Kasumi-1 (cell line): ENCODE results near the gene CYLC1.

Experiments used
- DNase-seq, 2 experiments: peaks; one replicate each; lab custom pipeline; 2025; lab: John Stamatoyannopoulos, UW

CYLC1 gene, protein sequence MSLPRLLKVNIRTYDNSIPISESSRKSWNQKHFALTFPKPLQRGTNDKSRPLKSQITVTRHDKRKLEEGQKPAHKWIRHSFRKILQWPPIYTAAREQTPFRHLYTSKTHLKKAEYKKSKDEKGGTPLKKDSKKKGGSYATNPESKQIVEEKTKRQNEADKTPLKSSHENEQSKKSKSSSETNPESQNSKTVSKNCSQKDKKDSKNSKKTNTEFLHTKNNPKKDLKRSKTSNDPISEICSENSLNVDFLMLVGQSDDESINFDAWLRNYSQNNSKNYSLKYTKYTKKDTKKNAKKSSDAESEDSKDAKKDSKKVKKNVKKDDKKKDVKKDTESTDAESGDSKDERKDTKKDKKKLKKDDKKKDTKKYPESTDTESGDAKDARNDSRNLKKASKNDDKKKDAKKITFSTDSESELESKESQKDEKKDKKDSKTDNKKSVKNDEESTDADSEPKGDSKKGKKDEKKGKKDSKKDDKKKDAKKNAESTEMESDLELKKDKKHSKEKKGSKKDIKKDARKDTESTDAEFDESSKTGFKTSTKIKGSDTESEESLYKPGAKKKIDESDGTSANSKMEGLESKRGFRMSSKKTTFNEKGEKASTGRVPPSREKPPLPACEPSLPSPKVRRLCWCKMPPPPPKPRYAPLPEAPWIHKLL

DNA sequence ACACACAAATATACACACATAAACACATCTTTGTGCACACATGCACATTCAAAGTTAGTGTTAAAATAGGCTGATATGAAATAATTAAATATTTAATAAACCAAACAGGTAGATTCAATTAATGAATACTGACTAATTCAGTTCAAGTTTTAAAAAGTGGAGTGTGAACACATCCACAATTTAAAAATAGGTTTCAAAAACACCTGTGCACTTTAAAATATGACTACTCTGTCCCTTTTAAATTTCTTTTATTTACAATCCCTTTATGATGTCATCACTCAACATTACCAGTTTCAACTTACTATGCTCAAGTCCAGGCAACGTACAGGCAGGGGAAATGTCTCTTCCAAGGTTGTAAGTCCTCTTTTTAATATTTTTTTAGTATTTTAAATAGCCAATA lies at the start of gene CYLC1:
CYLC1 (plus strand) TSS at position 301 of the 400 bp plus-strand sequence; CDS start at position 338, 37 bp downstream.
- no peak for DNase-seq

DNA sequence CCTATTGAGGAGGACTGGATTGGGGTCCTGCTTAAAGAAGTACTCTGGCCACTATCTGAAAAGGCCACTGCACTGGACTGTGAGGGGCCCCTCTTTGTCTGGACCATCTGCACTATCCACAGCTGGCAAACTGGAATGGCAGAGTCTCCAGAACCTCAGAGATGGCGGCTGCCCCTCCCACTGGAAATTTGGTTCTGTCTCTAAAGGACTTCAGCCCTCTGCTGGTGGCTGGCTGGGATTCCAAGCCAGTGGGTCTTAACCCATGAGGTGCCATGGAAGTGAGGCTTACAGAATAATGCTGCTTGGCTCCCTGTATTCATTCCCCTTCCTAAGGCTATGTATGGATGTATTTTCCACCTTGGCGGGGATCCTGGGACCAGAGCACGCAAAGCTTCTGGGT lies 41.6 kb upstream of the CYLC1 start:
- DNase-seq: no peak

DNA sequence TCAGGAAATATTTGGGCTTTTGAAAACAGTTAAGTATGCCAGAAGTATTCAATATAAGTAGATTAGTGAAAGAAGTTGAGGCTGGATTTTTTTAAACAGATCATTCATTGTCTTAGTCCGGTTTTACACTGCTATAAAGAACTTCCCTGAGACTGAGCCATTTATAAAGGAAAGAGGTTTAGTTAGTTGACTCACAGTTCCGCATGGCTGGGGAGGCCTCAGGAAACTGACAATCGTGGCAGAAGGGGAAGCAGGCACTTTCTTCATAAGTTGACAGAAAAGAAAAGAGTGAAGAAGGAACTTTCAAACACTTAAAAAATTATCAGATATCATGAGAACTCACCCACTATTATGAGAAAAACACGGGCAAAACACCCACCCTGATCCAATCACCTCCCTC lies 31.1 kb upstream of the CYLC1 start:
- peak; percentile 46 to 49 for DNase-seq

DNA sequence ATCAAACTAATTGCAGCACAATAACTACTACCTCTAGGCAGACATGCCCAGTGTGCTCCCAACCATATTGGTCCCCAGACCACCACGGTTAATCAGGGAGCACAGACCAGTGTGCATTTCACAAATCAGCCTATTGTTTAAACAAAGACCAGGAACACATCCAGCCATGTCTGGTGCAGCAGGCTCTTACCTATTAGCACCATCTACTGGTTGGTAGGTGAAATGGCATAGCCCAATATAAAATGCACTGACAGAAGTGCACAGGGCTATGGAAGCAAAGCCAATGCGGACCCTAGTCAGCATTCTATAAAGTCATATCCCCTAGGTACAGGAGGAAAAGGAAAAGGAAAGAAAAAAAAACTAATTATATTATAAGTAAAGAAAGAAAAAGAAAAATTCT lies 15.5 kb upstream of the CYLC1 start:
- peak; percentile 46 to 60 for DNase-seq

DNA sequence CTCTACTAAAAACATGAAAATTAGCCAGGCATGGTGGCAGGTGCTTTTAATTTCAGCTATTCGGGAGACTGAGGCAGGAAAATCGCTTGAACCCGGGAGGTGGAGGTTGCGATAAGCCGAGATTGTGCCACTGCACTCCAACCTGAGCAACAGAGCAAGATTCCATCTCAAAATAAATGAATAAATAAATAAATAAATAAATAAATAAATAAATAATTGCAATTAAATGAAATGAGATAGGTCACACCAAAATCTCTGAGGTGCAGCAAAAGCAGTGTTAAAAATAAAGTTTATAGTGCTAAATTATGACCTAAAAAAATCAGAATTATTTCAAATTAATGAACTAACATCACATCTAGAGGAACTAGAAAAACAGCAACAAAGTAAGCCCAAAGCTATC lies 13.6 kb upstream of the CYLC1 start:
- DNase-seq: no peak

DNA sequence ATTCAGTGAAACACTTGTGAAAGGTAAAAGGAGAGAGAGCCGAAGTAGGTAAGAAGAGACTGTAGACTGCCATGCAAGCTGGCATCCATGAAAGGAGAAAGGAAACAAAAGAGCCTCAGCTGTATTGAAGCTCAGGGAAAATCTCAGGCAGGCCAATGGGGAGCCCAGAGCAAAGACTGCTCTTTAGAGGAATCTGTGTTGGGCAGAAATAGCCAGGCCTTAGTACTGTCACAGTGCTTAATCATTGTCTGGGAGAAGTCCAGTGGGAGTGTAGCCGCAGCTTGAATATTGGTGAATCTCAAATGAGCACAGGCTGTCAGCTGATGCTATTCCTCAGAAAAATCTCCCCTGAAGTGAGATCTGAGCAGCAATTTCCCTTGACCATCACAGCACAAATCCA lies 27.6 kb downstream of the CYLC1 start:
- no peak for DNase-seq

DNA sequence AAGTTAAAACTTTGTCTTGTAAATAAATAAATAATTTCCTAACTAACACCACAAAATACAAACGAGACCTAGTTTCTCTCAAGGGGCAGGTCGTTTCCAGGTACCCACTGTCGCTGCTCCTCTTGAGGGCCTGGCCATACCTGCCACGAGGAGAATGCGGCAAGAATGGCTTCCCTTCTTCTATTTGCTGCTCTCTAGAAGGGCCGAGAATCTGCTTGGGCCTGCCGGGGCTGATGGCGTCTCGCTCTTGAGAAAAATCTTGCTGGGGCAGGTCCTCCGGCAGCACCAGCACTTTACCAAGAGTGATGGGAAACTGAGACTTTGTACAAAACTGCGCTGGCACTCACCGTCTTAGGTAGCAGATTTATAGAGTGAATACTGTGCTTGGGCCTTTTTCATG lies 31.5 kb downstream of the CYLC1 start:
- DNase-seq: no peak

DNA sequence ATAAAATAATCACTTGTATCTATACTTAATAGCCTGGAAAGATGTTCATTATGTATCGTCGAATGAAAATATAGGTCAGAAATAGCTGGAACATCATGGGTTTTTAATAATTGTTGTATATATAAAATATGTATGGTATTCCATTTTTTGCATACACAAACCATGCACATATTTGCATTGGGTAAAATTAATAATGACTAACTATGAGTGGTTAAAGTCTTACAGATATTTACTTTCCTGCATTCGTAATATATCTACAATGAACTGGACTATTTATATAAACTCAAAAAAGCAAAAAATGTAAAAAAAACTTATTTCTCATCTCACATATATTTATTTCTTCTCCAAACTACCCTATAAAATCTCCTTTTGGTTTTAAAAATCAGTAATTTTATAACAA lies 46.0 kb downstream of the CYLC1 start:
- no peak for DNase-seq

DNA sequence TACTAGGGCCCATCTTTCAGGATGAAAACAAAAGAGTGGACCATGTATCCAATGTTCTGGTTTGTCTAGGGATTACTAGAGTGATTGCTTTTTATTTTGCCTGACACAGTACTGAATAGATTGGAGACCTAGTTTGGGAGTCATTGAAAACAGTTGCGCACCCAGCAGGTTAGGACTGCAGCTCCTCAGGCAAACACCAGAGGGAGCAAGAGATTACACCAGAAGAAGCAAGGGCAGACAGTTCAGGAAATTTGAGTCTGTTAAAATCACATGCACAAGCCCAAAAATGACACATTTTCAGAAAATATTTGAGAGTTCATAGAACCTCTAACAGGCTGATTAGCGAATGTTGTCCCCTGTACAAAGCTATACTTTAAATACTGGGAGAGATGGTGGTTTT lies 55.6 kb downstream of the CYLC1 start:
- peak; percentile 1 to 35 for DNase-seq

DNA sequence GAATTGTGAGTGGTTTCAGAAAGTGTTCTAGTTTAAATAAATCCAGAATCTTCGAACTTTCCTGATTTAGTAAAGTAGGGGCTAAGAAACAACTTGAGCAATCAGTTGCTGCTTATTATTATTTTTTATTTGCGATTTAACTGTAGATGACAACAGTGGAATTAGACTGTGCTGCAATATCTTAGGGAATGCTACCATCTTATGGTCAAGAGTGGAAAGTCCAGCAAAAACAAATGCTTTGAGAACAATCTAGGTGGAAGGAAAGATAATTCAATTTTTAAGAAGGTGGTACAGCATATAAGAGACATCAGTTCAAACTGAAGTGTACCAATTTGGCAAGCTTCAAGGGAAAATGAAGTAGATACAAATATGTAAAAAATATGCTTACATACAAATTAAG lies 73.3 kb downstream of the CYLC1 start:
- DNase-seq: peak in 1 of 2 experiments; percentile 11
